HPDE6-E6E7 (cell line): ENCODE measurements around the gene CYP4F8.
"Not testable (repeated sequence)": the region's sequence is repeated elsewhere in the genome, so short reads cannot be mapped to it uniquely, and the experiment has no call there.

Experiments used
- DNase-seq: peaks from one replicate; pipeline ENCODE4 v3.0.0; 2011; ENCODE audit warnings: missing footprints; ENCODE audit errors: extremely low spot score

The CYP4F8 gene, protein sequence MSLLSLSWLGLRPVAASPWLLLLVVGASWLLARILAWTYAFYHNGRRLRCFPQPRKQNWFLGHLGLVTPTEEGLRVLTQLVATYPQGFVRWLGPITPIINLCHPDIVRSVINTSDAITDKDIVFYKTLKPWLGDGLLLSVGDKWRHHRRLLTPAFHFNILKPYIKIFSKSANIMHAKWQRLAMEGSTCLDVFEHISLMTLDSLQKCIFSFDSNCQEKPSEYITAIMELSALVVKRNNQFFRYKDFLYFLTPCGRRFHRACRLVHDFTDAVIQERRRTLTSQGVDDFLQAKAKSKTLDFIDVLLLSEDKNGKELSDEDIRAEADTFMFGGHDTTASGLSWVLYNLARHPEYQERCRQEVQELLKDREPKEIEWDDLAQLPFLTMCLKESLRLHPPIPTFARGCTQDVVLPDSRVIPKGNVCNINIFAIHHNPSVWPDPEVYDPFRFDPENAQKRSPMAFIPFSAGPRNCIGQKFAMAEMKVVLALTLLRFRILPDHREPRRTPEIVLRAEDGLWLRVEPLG

GRCh38 chr19:15614507-15615379 lies at the start of gene CYP4F8:
CYP4F8 (plus strand) TSS chr19:15615218; CDS start chr19:15615617, 399 bp downstream.
- DNase-seq = no peak

- DNase-seq = no peak
These were observed 44.6 kb upstream of the CYP4F8 start for GRCh38 chr19:15570420-15570819.

- no peak for DNase-seq
These were observed 39.6 kb upstream of the CYP4F8 start for GRCh38 chr19:15575406-15575805.

GRCh38 chr19:15576526-15577156 lies 38.4 kb upstream of the CYP4F8 start:
- no peak for DNase-seq

DNA sequence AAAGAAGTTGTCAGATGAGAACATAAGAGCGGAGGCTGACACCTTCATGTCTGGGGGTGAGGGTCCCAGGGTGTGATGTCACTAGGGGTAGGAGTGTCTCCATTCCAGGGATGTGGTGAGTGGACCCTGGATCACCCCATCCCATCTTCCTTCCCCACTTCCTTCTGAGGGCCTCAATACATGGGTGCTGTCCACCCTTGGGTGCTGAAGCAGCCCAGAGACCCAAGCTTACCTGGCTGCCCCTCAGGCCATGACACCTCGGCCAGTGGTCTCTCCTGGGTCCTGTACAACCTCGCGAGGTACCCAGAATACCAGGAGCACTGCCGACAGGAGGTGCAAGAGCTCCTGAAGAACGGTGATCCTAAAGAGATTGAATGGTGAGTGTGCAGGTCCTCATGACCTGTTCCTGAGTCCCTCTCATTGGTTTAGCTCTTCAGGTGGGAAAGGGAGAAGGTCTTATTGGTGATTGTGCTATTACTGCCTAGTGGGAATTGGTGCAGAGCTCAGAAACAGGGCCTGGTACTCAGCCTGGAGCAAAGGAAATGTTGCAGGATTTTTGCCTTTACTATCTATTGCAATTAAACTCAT lies 37.7 kb upstream of the CYP4F8 start:
- no peak for DNase-seq

DNA sequence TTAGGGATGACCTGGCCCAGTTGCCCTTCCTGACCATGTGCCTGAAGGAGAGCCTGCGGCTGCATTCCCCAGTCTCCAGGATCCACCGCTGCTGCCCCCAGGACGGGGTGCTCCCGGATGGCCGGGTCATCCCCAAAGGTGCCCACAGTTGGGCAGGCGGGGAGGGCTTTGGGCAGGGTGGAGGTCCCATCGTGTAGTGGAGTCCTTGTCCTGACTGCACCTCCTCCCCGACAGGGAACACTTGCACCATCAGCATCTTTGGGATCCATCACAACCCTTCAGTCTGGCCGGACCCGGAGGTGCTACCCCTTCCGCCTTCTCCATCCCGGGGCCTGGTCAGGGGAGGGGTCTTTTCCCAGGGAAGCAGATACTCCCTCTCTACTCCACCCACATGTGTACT lies 31.7 kb upstream of the CYP4F8 start:
- no peak for DNase-seq

- no peak for DNase-seq
These were observed 30.9 kb upstream of the CYP4F8 start for GRCh38 chr19:15584095-15584494.

GRCh38 chr19:15584541-15585115 lies 30.4 kb upstream of the CYP4F8 start:
- DNase-seq = peak; percentile 60

DNA sequence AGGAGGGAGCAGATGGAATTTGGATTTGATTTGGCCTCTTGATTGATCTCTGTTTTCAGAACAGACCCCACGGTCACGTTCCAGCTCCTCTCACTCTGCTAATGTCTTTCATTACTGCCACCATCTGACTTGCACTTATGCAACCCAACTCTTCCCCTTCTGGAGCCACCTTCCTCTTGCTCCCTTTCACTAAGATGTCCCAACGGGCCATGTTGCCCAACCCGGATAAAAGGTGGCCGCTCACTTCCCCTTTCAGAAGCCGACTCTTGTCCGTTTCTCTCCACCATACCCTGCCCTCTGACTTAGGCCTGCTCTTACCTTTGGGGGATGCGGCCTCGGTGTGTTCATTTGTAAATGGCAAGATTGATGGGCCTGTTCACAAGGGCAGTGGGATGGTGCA lies 27.4 kb upstream of the CYP4F8 start:
- no peak for DNase-seq

GRCh38 chr19:15588265-15588664 lies 26.8 kb upstream of the CYP4F8 start:
- DNase-seq = no peak

DNA sequence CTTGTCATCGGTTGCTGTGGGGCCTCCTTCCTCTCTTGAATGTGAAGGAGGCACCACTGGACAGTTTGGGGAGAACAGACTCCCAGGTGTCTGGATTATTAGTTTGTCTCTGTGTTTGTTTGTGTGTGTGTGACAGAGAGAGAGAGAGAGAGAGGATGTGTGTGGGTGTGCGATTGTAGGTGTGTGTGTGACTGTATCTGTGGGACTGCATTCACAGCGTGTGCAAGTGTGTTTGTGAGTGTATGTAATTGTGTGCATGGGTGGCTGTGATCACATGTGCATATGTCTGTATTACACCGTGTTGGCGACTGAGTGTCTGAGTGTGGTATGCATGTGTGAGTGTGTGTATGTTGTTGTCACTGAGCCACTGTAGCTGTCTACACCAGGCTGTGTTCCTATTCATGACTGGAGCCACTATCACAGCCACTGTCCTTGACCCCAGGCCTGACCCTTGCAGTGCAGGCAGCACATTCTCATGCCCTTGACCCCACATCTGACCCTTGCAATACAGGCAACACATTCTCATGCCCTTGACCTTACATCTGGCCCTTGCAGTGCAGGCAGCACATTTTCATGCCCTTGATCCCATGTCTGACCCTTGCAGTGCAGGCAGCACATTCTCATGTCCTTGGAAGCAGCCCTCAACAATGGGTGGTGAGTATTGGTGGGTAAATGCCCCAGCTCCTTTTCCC lies 25.1 kb upstream of the CYP4F8 start:
- no peak for DNase-seq

DNA sequence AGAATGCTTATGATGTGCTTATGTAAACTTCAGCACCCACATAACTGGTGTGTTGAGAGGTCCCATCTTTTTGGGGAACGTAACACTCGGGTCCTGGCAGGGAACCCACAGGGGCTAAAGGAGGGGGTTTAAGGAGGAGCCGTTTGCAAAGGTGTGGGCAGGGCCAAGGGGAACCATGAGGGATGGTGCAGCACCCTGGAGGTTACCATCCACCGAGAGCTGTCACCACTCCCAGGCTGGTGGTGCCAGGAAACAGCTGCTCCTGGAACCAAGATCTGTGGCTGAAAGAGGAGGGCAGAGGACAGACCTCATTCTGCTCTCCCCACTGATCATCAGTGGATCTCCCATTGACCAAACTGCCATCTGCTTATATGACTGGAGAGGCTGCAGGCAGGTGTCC lies 23.2 kb upstream of the CYP4F8 start:
- no peak for DNase-seq

GRCh38 chr19:15592506-15592905 lies 22.5 kb upstream of the CYP4F8 start:
- DNase-seq = not testable (repeated sequence)

DNA sequence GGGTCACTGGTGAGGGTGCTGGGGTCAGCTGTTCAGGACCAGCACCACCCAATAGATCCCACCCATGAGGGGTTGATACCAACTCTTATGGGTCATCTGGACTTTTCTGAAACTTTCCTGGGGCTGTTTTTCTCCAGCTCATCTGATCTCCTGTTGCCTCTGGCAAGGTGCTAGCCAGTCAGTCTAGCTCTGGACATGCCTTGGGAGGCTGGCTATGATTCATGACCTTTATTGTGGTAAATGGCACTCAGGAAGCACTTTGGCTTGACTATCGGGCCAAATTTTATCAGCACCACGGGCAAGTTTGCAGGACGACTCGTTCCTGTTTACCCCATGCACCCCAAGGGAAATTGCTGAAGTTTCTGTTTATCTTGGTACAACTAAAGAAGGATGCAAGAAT lies 21.3 kb upstream of the CYP4F8 start:
- DNase-seq = not testable (repeated sequence)

DNA sequence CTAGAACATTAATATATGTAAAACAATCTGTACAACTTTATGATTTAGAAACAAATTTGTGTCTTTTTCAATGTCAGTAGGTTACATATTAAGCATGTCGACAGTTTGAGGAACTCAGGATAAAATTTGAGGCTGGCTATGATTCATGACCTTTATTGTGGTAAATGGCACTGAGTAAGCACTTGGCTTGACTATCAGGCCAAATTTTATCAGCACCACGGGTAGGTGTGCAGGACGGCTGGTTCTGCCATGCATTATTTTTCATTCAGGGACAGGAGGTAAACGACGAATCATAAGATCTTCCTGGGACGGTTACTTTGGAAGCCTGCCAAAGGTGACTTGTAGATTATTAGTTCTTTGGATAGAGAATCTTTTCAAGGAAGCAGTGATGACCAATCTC lies 19.9 kb upstream of the CYP4F8 start:
- no peak for DNase-seq

DNA sequence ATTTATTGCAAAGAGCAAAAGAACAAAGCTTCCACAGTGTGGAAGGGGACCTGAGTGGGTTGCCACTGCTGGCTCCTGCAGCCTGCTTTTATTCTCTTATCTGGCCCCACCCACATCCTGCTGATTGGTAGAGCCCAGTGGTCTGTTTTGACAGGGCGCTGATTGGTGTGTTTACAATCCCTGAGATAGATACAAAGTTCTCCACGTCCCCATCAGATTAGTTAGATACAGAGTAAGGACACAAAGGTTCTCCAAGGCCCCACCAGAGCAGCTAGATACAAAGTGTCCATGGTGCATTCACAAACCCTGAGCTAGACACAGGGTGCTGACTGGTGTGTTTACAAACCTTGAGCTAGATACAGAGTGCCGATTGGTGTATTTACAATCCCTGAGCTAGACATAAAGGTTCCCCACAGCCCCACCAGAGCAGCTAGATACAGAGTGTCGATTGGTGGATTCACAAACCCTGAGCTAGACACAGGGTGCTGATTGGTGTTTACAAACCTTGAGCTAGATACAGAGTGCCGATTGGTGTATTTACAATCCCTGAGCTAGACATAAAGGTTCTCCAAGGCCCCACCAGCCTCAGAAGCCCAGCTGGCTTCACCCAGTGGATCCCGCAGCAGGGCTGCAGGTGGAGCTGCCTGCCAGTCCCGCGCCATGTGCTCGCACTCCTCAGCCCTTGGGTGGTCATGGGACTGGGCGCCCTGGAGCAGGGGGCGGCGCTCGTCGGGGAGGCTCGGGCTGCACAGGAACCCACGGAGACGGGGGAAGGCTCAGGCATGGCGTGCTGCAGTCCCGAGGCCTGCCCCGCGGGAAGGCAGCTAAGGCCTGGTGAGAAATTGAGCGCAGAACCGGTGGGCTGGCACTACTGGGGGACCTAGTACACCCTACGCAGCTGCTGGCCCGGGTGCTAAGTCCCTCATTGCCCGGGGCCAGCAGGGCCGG lies 6.8 kb upstream of the CYP4F8 start:
- not testable (repeated sequence) for DNase-seq

DNA sequence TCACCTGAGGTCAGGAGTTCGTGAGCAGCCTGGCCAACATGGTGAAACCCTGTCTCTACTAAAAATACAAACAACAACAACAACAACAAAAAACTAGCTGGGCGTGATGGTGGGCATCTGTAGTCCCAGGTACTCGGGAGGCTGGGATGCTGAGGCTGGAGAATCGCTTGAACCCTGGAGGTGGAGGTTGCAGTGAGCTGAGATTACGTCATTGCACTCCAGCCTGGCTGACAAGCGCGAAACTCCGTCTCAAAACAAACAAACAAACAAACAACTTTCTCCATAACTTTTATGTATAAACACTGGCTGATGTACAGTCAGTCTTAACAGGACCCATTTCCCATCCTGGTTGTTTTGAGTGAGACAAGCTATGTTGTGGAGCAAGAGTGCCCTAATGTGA lies 5.8 kb upstream of the CYP4F8 start:
- no peak for DNase-seq

- no peak for DNase-seq
These were observed 2.7 kb upstream of the CYP4F8 start for GRCh38 chr19:15612342-15612741.

DNA sequence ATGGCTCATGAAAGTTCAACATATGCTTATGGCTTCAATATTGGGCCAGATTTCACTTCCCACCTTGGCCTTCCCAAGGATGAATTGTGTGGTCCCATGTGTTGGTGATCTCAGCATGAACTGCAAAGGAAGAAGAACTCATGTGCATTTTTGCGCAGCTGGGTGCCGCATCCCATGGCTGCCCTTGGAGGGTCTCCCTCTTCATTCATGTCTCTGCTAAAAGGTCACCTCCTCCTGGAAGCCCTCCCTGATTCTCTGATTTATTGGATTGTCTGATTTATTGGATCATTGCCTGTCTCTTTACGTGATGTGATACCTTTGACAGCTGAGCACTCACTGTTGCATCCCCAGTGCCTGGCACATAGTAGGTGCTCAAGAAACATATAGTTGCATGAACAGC lies 1.7 kb upstream of the CYP4F8 start:
- no peak for DNase-seq

DNA sequence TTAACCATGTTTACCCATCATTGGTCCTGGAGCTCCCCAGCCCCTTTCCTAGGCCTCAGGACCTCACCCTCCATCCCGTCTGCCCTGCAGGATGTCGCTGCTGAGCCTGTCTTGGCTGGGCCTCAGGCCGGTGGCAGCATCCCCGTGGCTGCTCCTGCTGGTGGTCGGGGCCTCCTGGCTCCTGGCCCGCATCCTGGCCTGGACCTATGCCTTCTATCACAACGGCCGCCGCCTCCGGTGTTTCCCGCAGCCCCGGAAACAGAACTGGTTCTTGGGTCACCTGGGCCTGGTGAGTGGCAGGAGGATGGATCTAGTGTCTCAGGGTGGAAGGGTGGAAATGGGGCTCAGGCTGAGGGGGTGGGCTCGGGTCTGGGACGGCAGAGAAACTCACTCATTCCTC lies 508 bp downstream of the CYP4F8 start:
- no peak for DNase-seq
